Ovary (tissue), 9 donors: ENCODE data around the gene NFIA. TPM values are rescaled to one million over a fixed set of nuclear protein-coding genes. Genes with fewer than 3 reads are reported as not detected.

Experiments used
- DNase-seq, 5 donors: peaks; one replicate each; pipeline ENCODE4 v3.0.0-alpha.2; 2019 to 2020
- H3K27ac ChIP-seq, 2 donors: fragments of 200-600 bp; one replicate each; pipeline versions ENCODE4 v1.5.1 to v1.8.0; 2019 to 2022
- H3K27me3 ChIP-seq: fragments of 200-600 bp; one replicate; pipeline ENCODE4 v1.8.0; 2022
- H3K36me3 ChIP-seq: fragments of 200-600 bp; sonication (generic); one replicate; pipeline ENCODE4 v1.5.1; 2019
- H3K4me1 ChIP-seq: one replicate; pipeline ENCODE4 v1.8.1; 2013; ENCODE audit warnings: mild to moderate bottlenecking, moderate library complexity; ENCODE audit not compliant: insufficient read depth
- H3K4me3 ChIP-seq: fragments of 200-600 bp; sonication (generic); one replicate; pipeline ENCODE4 v1.5.1; 2017
- H3K9me3 ChIP-seq, 2 donors: fragments of 200-600 bp in 1 of 2; sonication (generic) in 1 of 2; one replicate each; pipeline versions ENCODE4 v1.5.1 to v1.8.1; 2013 to 2019; ENCODE audit warnings: mild to moderate bottlenecking in 1 of 2, moderate library complexity in 1 of 2
- CTCF ChIP-seq, 3 donors: fragments of 450-650 bp in 2 of 3; fragments of 200-600 bp in 1 of 3; IDR thresholded peaks; one replicate each; pipeline versions ENCODE4 v1.5.1 to v1.8.0; 2016 to 2022; ENCODE audit warnings: antibody characterized with exemption in 3 of 3, mild to moderate bottlenecking in 1 of 3
- EP300 ChIP-seq: sonication (generic); formaldehyde crosslinking; IDR thresholded peaks from one replicate; pipeline ENCODE4 v1.6.1; 2017; ENCODE audit warnings: antibody characterized with exemption
- POLR2A ChIP-seq: fragments of 450-650 bp; IDR thresholded peaks from one replicate; pipeline ENCODE4 v1.6.1; 2017; ENCODE audit warnings: antibody characterized with exemption, mild to moderate bottlenecking, moderate library complexity
- WGBS, 3 donors: extraction: QIAGEN DNeasy Blood & Tissue Kit in 1 of 3; methylation state at CpG; one replicate each; pipeline versions ENCODE4 v1.1.5 to v1.1.7; 2013 to 2017; 5-methylcytosine and 5-hydroxymethylcytosine counted together
- intact Hi-C, 4 donors: fragments of 100-400 bp; cut with DNase I; formaldehyde crosslinking; loops; one replicate each; pipeline versions ENCODE4 v1.11.0 to v1.15.1; 2022 to 2023
- polyA plus RNA-seq, 2 donors: library from polyadenylated mRNA; stranded (reverse); fragments of 200-250 nt in 1 of 2; fragments of 350-450 nt in 1 of 2; fragmentation: Illumina TruSeq in 1 of 2; extraction: RNeasy Lipid Tissue Mini Kit (QIAGEN cat#74804) in 1 of 2; gene quantifications; one replicate each; pipeline ENCODE4 v1.2.3, GENCODE V29; 2013 to 2014
- total RNA-seq, 7 donors: library from RNA; depleted of rRNA in 2 of 7; stranded (reverse); fragments of >200 nt in 2 of 7; fragmentation: NEBNext Ultra II Directional in 3 of 7; extraction: Animal tissue kit (Norgen Biotek cat#: 25700) in 3 of 7; gene quantifications; one replicate each; pipeline versions ENCODE4 v1.1.0 to v1.2.4, GENCODE V29; 2016 to 2023
- donor health status: DM: no; HTN: no; CAD: no; lungs with moderate emphysema.
- donor health status: DM: no; HTN: no; CAD: no.
- donor health status: Bipolar disorder and iron deficiency.
- donor health status: DM: yes; HTN: yes; CAD: no.
- donor health status: DM: no; HTN: no; CAD: no.
- donor health status: DM: yes; HTN: yes; CAD: no.

The NFIA gene
- total and polyA plus RNA-seq, 9 donors = 11.8 to 115 (median 80.9) TPM

DNA sequence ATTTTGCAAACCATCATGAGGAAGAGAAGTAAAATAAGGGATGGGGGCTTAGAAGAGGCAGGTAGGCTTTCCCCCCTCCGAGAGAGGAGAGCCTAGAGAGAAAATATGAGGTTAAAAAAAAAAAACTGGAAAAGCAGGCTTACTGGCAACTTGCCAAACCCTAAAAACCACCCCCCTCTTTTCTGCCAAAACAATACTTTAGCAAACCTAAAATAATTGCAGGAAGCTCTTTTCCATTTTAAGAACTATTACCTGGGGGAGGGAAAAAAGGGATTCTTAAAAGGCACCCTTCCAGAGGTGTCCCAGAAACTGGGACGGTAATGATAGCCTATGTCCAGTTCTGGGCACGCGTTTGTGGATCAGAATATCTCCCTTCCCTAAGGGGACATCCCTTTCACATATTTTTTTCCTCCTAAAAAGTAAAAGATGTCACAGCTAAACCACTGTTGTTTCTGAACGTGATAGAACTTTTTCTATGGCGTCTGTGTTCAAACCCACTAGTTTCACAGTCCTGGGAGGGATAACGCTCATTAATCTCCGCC lies 1.1 kb upstream of the NFIA start:
- 1 to 2% (median 2%) methylated on average over 8 of the region's 8 CpGs for WGBS, 3 donors
- Histone ChIP-seq H3K27me3 (no peaks in the 10 kb centered on the region), H3K4me3 (peak overlapping the region; percentile 71), H3K36me3 (no peaks in the 10 kb centered on the region), H3K4me1 (peaks cover 5% of the 10 kb centered on the region), H3K9me3 (no peaks in the 10 kb centered on the region), H3K27ac (peak overlapping the region; percentile 59 to 70)
- no peak for DNase-seq
- TF ChIP-seq POLR2A = no peak
- no peak for TF ChIP-seq CTCF (IDR thresholded peaks at IDR 0.05)
- TF ChIP-seq EP300 = no peak
- intact Hi-C loops = loop anchor here in 3 of 4 donors (5.0 to 10.0 kb wide), 2 partner anchors 101 to 104 kb away; no protein-coding TSS in a partner anchor

DNA sequence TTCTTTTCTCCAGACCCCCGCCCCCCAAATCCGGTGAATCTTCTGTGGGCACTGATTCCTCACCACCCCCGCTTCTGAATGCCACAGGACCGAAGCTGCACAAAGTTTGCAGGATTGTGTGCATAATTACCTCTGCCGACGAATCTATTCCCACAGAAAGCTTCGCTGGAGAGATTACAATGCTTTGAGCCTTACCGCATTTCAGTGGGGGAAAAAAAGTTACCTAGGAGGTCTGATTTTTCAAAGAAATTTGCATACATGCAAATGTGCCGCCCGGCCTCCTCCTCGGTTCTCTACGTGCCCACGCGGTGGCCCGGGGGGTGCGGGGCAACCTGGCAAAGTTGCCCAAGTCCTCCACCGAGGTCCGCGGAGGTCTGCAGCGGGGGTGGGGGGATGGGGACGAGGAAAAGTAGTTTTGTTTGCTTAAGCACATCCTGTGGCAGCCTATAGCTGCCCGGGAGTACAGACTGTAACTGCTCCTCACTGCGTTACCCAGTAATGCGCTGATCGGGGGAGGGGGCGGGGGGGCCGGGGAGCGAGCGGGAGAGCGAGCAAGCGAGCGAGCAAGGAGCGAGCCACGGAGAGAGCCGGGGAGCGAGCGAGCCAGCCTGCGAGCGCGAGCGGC lies 563 bp upstream of the NFIA start:
- peaks cover 5% of the 10 kb centered on the region for H3K4me1 ChIP-seq

GRCh38 chr1:61083013-61083806 lies 849 bp downstream of the NFIA start:
- no peaks in the 10 kb centered on the region for H3K36me3 ChIP-seq
- DNase-seq = peak in 4 of 5 donors; percentile 36 to 62 (median 52)
- intact Hi-C loops = loop anchor here in 3 of 4 donors (2.0 to 10.0 kb wide), 3 partner anchors 28 to 102 kb away; no protein-coding TSS in a partner anchor
- no peak for TF ChIP-seq EP300
- TF ChIP-seq CTCF (IDR thresholded peaks at IDR 0.05) = no peak
- TF ChIP-seq POLR2A = no peak
- H3K27ac ChIP-seq = peak overlapping the region; percentile 89 to 93
- peak overlapping the region; percentile 71 for H3K4me3 ChIP-seq
- H3K9me3 ChIP-seq = no peaks in the 10 kb centered on the region
- peaks cover 5% of the 10 kb centered on the region for H3K4me1 ChIP-seq
- WGBS, 3 donors = 0% methylated on average over 41 to 99 of the region's 105 CpGs
- no peaks in the 10 kb centered on the region for H3K27me3 ChIP-seq

More for the DNA sequence above, 563 bp upstream of the NFIA start:
- 1 to 3% (median 1%) methylated on average over 27 to 41 of the region's 41 CpGs for WGBS, 3 donors
- peak; percentile 47 to 72 (median 66) for DNase-seq
- H3K4me3 ChIP-seq = peak overlapping the region; percentile 71
- peak overlapping the region; percentile 59 to 70 for H3K27ac ChIP-seq
- no peaks in the 10 kb centered on the region for H3K27me3 ChIP-seq
- H3K9me3 ChIP-seq = no peaks in the 10 kb centered on the region
- intact Hi-C loops = loop anchor here in 3 of 4 donors (2.0 to 10.0 kb wide), 3 partner anchors 29 to 103 kb away; no protein-coding TSS in a partner anchor
- no peak for TF ChIP-seq CTCF (IDR thresholded peaks at IDR 0.05)
- TF ChIP-seq POLR2A = no peak
- no peak for TF ChIP-seq EP300
- no peaks in the 10 kb centered on the region for H3K36me3 ChIP-seq

DNA sequence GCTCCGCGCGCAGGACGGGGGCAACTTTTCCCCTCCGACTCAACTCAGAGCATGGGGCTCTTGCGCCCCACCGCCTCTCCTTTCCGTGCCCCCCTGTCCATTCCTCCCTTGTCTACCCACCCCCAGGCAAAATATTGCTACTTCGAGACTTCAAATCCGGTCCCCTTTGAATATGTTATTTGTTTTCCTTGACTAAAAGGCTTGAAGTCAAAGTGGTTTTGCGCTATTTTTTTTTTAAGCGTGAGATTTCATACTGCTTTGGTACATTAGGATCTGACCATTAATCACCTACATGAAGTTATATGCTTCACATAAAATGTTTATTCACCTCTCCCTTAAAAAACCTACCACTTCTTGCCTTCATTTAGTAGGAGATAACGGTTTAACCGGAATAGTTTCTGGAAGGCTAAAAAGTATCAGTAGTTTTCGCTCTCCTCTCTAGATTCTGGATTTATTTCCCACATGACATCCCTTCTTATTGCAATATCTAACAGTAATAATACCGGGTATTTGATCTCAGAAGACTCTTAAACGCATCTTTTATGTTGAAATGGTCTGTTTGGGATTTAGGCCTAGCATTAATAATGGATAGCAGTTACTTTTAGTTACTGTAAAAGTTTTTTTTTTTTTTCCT lies 1.6 kb downstream of the NFIA start:
- TF ChIP-seq POLR2A (no peak), CTCF (IDR thresholded peaks at IDR 0.05) (no peak), EP300 (no peak)
- Histone ChIP-seq H3K4me1 (peaks cover 5% of the 10 kb centered on the region), H3K9me3 (no peaks in the 10 kb centered on the region), H3K36me3 (no peaks in the 10 kb centered on the region), H3K4me3 (peak overlapping the region; percentile 71), H3K27me3 (no peaks in the 10 kb centered on the region), H3K27ac (peak overlapping the region; percentile 89 to 93)
- 4 to 5% (median 4%) methylated on average over 17 of the region's 17 CpGs for WGBS, 3 donors
- intact Hi-C loops = loop anchor here in 3 of 4 donors (2.0 to 10.0 kb wide), 3 partner anchors 27 to 101 kb away; no protein-coding TSS in a partner anchor
- DNase-seq = no peak
